ENCODE data around the gene MSMP. TPM values are rescaled to one million over a fixed set of nuclear protein-coding genes. Genes with fewer than 3 reads are reported as not detected.

MSMP gene
- total and polyA plus RNA-seq, 2 experiments from 2014 or later = 0.81 TPM; not detected in 1

- TF ChIP-seq CTCF (conservative IDR thresholded peaks at IDR 0.05; ENCODE audit: low read depth in 2 of 2) (no peak), EZH2phosphoT487 (IDR thresholded peaks at IDR 0.05; ENCODE audit: unreplicated experiment) (no peak), CREB1 (CRISPR knock-in tag; IDR thresholded peaks at IDR 0.05; ENCODE audit: low read depth) (no peak), STAT1 (IDR thresholded peaks at IDR 0.05; ENCODE audit: unreplicated experiment) (no peak), POLR2AphosphoS5 (IDR thresholded peaks at IDR 0.05; ENCODE audit: low read depth) (no peak), ZNF331 (CRISPR knock-in tag; IDR thresholded peaks at IDR 0.05; ENCODE audit: low read depth) (no peak), ETS1 (IDR thresholded peaks at IDR 0.05) (no peak), ZNF114 (CRISPR knock-in tag; IDR thresholded peaks at IDR 0.05) (no peak), JUNB (IDR thresholded peaks at IDR 0.05; ENCODE audit: unreplicated experiment) (no peak), EZH2 (IDR thresholded peaks at IDR 0.05; ENCODE audit: low read depth, unreplicated experiment) (no peak)
These were observed 23.6 kb downstream of the MSMP start (continued) for GRCh38 chr9:35730486-35730854.

GRCh38 chr9:35729700-35730485 is 24.2 kb downstream of the MSMP start:
- Histone ChIP-seq H3K27ac (ENCODE audit: low read depth) (peak overlapping the region; percentile 1), H4K20me1 (replicated peaks; ENCODE audit: insufficient read depth) (peaks cover 15% of the 10 kb centered on the region), H2AFZ (no peak overlapping the region), H3K4me1 (ENCODE audit: insufficient read depth) (peaks cover 41% of the 10 kb centered on the region), H3K27me3 (ENCODE audit: insufficient read depth) (no peaks in the 10 kb centered on the region), H3K4me3 (peak overlapping the region; percentile 91), H3K36me3 (ENCODE audit: insufficient read depth) (peaks cover 3% of the 10 kb centered on the region), H3K9me2 (ENCODE audit: insufficient read depth) (no peaks in the 10 kb centered on the region), H3K79me2 (replicated peaks; ENCODE audit: insufficient read depth) (peaks cover 52% of the 10 kb centered on the region), H3F3A (replicated peaks; ENCODE audit: low read depth) (peaks cover 4% of the 10 kb centered on the region; the same call in 1 of the 2 replicates), H3K4me2 (peak overlapping the region; percentile 90)
- ATAC-seq (peak; percentile 22), DNase-seq (ENCODE audit: low spot score) (peak; percentile 90)
- Mint-ChIP-seq H3K27ac (peak overlapping the region; percentile 42; the same call in 1 of the 2 replicates), H3K27me3 (ENCODE audit: insufficient read depth, low read depth, poor library complexity) (peaks cover 8% of the 10 kb centered on the region), H3K9me3 (no peaks in the 10 kb centered on the region; the same call in 2 of the 3 replicates), H3K4me3 (no peak overlapping the region; the same call in 1 of the 3 replicates), H3K4me1 (peaks cover 13% of the 10 kb centered on the region), H3K36me3 (ENCODE audit: low read depth) (peaks cover 16% of the 10 kb centered on the region)
- TF ChIP-seq EZH2phosphoT487 (IDR thresholded peaks at IDR 0.05; ENCODE audit: unreplicated experiment) (no peak), ETS1 (IDR thresholded peaks at IDR 0.05) (no peak), STAT1 (IDR thresholded peaks at IDR 0.05; ENCODE audit: unreplicated experiment) (no peak), POLR2AphosphoS5 (IDR thresholded peaks at IDR 0.05; ENCODE audit: low read depth) (no peak), EZH2 (IDR thresholded peaks at IDR 0.05; ENCODE audit: low read depth, unreplicated experiment) (no peak), NANOG (IDR thresholded peaks at IDR 0.05; ENCODE audit: borderline replicate concordance) (no peak), CTCF (conservative IDR thresholded peaks at IDR 0.05; ENCODE audit: low read depth in 2 of 2) (peak; percentile 57 to 72), REST (IDR thresholded peaks at IDR 0.05; ENCODE audit: unreplicated experiment) (no peak)

Data from GM23338 (cell line).